Stimulated activated CD4-positive, alpha-beta T cell treated with anti-CD3 and anti-CD28 coated beads, Interleukin-4, amount 100 ng/mL, for 1 hour (primary cell): Measurements from ENCODE around the gene INTS1.
A peak's percentile ranks its signal among the peaks of the same experiment; 100 is the strongest.
"Not testable (repeated sequence)": the region's sequence is repeated elsewhere in the genome, so short reads cannot be mapped to it uniquely, and the experiment has no call there.

Experiments
- DNase-seq: peaks from one replicate; pipeline ENCODE4 v3.0.0-alpha.2; 2020

The INTS1 gene

DNA sequence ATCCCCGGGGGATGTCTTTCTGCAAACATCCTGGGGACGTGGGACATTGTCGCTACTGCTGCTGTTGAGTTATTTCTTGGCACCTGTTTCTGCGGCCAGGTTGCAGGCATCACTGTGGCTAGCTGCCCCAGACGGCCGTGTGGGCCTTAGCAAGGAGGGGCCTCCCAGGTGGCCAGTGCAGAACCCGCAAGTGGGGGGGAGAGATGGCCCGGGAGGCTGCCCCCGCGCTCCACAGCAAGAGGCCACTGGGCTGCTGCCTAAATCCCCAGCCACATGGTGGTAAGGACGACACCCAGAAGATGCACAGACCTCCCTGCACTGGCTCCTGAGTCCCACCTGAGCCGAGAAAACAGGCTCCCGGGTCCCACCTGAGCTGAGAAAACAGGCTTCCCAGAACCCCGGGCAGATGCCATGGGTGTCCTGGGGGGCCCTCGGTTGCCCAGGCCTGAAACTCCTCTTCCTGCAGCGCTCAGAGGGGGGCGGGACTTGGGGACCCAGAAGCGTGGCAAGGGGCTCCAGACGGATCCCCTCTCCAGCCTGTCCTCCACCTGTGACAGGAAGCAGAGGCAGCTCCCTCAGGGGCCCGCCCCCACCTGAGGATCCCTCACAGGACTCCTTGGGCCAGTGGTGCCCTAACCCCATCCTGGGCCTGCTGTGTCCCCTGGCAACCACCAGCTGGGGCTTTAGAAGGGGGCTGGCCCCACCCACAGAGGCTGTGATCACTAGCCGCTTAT lies 25.4 kb upstream of the INTS1 start:
- DNase-seq, result no peak

DNA sequence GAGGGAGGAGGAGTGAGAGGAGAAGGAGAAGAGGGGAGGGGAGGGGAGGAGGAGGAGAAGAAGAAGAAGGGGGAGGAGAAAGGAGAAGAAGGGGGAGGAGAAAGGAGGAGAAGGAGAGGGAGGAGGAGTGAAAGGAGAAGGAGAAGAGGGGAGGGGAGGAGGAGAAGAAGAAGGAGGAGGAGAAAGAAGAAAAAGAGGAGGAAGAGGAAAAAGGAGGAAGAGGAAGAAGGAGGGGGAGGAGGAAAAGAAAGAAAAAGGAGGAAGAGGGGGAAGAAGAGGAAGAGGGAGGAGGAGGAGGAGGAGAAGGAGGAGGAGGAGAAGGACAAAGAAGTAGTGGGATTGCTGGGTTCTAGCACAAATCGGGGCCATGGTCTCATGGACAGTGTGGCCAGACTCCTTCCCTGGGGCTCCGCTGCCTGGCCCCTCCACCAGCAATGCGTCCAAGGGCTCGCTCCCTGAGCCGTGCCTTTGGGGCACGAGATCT lies 22.1 kb upstream of the INTS1 start:
- DNase-seq, result no peak

DNA sequence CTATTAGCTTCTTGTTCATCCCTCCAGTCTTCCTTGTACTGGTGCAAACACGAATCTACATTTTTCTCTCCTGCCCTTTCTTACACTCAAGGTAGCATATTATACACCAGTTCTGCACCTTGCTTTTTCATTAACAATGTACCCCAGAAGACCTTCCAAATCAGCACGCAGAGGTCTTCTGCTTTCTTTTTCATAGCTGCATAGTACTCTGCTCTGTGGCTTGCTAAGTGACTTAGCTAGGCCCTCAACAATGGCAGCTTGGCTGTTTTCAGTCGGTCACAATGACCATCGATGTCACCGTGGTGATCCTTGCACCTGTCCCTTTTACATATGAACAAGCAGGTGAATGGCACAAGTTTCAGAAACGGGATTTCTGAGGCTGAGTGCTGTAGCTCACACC lies 21.2 kb upstream of the INTS1 start:
- DNase-seq, result no peak

DNA sequence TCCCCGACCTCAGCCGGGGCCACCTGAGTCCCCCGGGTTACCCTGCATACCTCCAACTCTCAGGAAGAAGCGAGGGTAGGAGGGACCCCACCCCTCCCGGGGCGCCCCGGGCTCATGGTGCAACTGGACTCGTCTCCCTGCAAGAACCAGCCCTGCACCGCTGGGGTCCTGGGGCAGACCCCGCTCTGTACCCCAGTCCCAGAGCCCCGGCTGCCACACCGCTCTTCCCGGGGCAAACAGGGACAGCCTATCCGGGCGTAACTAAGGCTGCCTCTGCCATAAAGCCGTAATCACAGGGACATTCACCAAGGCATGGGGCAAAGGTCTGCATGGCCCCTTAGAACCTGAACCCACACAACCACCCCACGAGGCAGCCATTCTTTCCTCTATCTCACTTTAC lies 19.7 kb upstream of the INTS1 start:
- DNase-seq, result no peak

DNA sequence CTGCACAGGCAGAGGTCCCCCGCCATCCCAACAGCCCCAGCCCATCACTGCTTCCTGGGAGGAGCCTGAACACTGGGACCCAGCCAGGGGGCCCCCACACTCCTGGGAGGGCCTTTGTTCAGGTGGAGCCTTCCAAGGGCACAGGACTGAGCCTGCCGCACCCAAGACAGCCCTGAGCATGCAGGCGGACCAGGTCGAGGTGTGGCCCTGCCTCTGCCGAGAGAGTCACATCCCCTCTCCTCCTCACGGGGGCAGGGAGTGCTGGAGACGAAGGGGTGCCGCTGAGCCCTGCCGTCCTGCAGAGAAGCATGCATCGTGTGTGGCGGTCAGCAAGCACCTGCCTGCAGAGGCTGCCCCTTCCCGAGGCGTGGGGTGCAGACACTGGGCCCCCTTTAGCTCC lies 19.0 kb upstream of the INTS1 start:
- DNase-seq, result no peak

DNA sequence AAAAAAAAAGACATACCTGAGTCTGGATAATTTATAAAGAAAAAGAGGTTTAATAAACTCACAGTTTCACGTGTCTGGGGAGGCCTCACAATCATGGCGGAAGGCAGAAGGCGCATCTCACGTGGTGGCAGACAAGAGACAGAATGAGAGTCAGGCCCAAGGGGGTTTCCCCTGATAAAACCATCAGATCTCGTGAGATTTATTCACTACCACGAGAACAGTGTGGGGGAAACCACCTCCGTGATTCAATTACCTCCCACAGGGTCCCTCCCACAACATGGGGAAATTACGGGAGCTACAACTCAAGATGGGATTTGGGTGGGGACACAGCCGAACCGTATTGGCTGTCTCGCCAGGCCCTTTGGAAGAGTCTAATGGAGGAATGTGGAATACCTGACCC lies 17.3 kb upstream of the INTS1 start:
- DNase-seq, result no peak

DNA sequence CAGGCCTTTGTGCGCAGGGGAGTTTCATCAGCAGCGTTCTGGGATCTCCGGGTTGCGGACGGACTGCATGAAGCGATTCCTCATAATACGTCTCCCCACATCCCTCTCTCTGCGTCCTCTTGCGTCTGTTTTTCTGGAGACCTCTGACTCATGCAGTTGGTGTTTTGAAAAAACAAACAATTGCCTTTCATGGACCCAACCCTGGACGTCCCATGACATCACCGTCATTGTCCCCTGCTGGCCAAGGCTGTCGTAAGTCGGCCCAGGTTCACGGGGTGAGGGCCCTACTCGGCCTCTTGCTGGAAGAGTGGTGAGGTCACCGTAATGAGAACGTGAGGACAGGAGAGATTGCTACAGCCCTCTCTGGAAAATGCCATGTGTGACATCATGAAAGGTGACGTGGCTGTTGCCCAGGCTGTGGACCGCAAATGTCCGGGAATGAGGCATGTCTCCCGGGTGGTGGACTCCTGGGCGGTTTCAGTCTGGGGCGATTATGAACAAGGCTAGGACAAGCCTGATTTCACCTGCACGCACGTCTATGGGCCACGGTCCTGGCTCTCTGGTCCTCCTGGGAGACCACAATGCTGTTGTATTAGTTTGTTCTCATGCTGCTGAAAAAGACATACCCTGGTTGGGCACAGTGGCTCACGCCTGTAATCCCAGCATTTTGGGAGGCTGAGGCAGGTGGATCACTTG lies 16.5 kb upstream of the INTS1 start:
- DNase-seq, result no peak

DNA sequence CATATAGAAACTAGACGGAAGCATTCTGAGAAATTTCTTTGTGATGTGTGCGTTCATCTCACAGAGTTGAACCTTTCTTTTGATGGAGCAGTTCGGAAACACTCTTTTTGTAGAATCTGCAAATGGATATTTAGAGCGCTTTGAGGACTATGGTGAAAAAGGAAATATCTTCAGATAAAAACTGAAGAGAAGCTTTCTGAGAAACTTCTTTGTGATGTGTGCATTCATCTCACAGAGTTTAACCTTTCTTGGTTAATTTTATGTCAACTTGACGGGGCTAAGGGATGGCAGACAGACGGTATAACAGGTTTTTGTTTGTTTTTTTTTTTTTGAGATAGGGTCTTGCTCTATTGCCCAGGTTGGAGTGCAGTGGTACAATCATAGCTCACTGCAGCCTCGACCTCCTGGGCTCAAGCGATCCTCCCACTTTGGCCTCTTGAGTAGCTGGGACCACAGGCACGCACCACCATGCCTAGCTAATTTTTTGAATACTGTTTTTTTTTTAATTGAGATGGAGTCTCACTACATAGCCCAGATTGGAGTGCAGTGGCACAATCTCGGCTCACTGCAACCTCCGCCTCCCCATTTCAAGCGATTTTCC lies 15.2 kb upstream of the INTS1 start:
- not testable (repeated sequence) for DNase-seq

DNA sequence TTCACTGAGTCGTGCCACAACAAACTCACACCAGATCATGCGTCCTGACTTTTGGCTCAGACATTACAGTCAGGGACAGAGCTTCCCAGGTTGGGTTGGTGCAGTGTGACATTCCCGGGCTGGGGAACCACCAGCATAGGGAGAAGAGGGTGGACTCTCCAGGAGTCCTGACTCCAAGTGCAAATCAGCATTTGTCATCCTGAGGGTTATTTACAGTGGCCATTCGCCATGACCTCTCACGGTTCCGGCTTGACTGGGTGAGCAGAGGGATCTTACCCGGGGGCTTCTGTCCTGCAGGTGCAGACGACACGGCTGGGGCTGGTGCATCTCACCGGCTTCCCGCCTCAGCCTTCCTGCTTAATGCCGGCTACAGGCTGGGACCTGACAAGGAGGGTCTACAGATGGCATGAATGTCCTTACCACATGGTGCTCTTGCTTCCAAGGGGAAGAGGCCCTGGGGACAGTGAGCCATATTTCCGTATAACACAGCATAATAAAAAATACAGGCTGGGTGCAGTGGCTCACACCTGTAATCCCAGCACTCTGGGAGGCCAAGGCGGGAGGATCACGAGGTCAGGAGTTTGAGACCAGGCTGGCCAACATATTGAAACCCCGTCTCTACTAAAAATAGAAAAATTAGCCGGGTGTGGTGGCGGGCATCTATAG lies 12.5 kb upstream of the INTS1 start:
- no peak for DNase-seq

DNA sequence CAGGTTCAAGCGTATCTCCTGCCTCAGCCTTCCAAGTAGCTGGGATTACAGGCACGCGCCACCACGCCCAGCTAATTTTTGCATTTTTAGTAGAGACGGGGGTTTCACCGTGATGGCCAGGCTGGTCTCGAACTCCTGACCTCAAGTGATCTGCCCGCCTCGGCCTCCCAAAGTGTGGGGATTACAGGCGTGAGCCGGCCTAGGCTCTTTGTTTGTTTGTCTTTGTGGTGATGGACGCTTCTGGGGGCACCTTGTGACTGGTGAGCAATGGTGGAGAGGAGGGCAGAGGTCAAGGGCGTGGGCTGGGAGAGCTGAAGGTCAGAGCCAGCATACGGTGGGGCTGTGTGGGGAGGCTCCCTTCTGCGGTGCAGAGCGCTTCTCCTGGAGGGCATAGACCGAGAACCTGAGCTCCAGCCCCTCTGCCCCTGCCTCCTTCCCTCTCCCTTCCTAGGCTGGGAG lies 11.3 kb upstream of the INTS1 start:
- not testable (repeated sequence) for DNase-seq

DNA sequence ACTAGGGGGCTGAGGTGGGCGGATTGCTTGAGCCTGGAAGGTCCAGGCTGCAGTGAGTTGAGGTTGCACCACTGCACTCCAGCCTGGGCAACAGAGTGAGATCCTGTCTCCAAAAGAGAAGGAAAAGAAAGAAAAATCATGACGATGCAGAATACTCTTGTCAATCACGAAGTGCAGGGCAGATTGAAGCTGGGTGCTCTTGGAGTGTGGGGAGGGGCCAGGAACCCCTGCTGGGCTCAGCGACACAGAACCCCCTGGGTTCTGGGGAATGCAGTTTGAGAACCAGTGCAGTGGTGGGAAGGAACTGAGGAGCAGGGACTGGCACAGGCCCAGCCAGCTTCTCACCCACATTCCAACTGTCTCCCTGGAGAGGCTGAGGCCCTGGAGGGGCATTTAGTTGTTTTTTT lies 10.8 kb upstream of the INTS1 start:
- no peak for DNase-seq

DNA sequence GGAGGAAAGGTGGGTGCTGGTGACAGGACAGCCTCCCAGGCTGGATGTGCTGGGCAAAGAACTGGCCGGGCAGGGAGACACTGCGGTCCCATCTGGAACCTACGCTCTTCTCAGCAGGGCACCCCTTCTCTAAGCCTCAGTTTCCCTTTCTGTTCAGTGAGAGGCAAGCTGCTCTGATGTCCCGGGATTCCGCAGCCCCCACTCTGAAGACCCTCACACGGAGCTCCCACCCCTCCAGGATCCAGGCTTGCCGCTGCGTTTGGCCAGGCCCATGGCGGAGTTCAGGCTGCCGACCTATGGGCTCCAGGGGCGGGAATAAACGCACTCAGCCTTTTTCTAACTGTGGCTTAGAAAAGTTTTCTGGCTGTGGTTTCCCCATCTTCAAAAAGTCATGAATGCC lies 10.2 kb upstream of the INTS1 start:
- DNase-seq, result no peak

DNA sequence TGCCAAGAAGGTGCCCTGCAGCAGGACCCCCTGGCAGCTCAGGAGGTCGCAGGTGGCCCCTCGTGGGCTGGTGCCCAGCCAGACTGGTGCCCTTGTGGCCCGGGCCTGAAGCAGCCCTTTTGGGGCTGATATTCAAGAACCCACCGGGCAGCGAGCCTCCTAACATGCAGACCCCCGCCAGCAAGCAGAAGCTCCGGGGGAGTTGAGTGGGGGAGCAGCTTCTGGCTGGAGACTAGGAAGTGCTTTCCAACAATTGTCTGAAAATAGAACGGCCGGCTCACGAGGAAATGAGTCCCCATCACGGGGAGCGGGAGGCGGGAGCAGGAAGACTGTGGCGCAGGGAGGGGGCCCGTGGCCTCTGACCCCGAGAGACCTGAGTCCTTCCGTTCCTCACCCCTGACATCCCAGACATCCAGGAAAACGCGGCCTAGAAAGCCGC lies 9.5 kb upstream of the INTS1 start:
- no peak for DNase-seq

DNA sequence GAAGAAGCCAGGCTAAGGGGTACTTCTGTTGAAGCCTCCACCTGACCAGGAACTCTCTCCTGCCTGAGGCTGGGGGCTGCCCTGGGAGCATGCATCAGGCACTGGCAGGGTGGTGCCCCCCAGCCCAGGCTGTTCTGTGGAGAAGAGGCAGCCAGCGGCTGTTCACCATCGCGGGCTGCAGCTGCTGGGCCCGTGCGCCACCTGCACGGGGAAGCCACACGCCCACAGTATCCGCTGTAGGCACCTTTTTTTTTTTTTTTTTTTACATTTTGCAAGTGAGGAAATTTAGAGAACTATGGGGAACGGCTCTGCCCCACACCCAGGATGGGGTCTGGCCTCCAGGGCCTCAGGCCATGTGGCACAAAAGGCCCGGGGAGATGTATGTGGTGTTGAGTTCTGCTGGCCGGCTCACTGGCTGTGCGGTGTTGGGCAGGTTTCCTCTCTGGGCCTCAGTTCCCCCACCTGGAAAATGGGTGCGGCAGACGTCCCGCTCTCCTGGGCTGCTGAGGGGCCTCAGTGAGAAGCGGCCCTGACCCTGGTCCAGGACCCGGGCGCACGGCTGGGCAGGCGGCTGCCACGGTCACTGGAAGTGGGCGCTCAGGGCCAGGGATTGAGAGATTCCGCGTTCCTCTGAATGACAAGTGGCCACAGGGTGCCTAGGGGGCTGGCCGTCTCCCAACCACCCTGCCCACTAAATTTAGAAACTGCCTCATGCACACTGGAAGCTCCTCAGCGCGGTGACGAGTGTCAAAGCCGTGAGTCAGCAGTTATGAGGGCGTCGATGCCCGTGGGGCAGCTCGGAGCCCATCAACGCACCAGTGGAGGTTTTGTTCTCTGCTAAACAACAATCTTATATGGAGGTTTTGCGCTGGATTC lies 8.8 kb upstream of the INTS1 start:
- DNase-seq, result peak; percentile 57

DNA sequence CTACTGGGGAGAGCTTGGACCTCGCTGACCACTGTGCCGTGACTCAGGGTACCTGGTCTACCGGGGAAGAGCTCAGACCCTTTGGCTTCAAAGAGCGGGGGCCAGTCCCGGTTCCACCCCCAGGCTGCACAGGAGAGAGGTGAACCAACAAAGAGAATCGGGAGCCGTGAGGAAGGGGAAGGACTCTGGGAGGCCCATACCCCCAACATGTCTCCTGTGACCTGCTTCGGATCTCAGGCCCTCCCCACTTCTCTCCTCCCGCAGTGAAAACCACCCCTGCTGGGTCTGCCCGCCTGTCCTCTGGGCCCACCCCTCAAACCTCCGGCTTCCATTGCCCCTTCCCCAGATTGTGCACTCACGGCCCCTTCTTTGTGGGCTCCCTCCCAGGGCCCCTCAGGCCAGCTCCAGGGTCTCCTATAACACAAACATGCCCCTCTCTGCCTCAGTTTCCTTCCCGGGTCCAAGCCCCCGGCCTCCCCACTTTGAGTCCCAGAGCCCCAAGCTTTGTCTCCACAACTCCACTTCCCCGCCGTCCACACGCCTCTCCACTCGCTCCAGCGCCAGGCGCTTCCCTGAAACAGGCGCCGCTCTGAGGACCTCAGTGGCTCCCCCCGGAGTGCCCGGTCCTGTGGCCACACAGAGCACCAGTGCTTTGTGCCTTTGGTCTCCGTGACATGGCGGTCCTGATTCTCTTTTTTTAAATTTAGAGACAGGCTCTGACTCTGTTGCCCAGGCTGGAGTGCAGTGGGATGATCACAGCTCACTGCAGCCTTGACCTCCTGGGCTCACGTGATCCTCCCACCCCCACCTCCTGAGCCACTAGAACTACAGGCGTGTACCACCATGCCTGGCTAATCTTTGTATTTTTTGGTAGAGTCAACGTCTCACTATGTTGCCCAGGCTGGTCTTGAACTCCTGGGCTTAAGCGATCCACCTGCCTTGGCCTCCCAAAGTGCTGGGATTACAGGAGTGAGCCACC lies 7.5 kb upstream of the INTS1 start:
- DNase-seq, result no peak

DNA sequence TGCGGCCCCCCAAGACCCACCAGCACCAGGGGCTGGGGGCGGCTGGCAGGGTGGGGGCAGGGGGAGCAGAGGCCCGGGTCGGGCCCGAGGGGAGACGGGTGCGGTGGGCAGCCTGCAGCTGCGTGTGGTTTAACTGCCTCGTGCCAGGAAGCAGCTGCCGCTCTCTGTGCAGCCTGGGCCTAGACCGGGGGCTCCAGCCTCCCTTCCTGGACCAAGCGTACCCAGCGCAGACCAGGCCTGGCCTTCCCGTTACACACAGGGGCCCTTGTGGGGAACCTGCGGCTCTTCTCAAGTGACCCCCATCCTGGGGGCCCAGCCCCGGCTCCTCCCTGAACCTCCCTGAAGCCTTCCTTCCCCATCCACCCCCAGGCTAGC lies 6.6 kb upstream of the INTS1 start:
- no peak for DNase-seq

DNA sequence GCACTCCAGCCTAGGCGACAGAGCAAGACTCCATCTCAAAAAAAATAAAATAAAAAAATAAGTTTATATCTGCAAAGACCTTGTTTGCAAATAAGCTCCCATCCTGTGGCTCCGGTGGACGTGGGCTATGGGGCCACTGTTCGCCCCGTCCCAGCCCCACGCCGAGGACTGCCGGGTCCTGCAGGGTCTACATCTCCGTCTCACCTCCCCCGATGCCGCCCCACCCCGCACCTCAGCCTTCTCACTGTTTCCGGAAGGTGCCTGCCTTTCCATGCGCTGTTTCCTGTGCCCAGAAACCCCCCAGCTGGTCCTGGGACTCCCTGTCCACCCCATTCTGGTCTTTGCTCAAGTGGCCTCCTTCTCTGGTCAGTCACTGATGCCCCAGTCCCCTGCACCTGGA lies 5.0 kb upstream of the INTS1 start:
- no peak for DNase-seq

DNA sequence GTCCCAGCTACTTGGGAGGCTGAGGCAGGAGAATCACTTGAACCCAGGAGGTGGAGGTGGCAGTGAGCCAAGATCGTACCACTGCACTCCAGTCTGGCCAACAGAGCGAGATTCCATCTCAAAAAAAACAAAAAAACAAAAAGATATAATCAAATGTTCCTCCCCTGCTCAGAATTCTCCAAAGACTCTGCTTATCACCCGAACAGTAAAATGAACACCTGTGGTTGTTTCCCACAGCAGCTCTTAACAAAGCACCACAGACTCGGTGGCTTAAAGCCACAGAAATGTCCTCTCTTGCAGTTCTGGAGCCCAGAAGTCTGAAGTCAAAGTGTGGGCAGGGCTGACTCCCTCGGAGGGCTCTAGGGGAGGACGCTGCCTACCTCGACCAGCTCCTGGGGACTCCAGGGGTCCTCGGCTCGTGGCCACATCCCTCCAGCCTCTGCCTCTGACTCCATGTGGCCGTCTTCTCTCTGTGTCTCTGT lies 4.1 kb upstream of the INTS1 start:
- no peak for DNase-seq

DNA sequence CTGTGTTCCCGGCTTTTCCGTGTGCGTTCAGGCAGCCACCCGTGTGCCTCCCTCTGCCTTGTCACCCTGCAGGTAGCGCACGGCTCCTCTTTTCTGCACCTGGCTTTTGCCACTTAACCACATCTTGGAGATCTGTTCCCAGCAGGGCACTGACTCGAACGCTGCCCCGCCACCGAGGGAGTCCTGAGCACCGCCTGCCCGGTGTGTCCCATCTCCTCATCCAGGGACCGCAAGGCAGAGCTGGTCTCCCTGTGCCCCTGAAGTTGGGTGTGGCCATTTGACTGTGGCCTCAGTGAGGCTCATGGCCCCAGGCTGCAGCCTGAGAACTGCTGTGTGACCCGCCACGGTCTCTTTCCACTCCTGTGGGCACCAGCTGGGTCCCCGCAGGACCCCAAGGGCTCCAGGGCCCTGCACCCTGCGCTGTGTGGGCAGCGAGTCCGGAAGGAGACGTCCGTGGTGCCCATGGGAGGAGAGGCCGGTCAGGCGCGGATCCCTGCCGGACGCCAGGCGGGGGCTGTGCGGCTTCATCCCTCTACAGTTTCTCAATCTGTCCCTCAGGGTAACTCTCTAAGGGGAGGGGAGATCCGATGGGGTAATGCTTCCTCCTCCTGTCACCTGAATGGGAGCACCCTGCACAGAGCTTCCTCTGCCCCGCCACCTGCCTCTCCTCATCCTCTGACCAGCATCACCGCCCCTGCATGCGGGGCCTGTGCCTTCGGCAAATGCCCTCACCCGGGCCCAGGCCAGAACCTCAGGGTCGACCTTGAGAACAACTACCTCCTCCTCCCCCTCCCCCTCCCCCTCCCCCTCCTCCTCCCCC lies 1.8 kb upstream of the INTS1 start:
- DNase-seq, result no peak

DNA sequence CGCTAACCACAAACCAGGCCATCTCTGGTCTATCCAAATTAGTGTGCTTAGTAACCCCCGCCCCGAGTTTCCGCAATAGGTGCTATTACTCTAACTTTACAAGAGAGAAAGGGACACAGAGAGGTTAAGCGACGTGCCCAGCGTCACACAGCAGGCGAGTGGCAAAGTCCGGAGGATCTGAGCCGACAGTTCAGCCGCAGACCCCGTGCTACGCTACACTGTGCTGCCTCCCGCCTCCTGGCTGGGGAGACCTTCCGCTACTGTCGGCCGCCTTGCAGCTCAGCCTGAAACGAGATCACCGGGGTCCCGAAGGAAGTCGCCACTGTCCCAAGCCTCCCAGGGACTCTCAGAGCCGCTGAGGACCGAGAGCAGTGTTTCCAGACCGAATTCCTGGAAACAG lies 799 bp downstream of the INTS1 start:
- no peak for DNase-seq
